ENCODE data around the gene AMACR. TPM values are rescaled to one million over a fixed set of nuclear protein-coding genes. Genes with fewer than 3 reads are reported as not detected.

Gene AMACR
- total and polyA plus RNA-seq, 2 experiments from 2014 or later, result 68.6 to 92.4 TPM

- WGBS (ENCODE audit: low lambda C conversion rate, missing lambda C conversion rate), result 82% methylated on average over 4 of the region's 4 CpGs
These were observed 43.6 kb upstream of the AMACR start for GRCh38 chr5:34051374-34051980.

DNA sequence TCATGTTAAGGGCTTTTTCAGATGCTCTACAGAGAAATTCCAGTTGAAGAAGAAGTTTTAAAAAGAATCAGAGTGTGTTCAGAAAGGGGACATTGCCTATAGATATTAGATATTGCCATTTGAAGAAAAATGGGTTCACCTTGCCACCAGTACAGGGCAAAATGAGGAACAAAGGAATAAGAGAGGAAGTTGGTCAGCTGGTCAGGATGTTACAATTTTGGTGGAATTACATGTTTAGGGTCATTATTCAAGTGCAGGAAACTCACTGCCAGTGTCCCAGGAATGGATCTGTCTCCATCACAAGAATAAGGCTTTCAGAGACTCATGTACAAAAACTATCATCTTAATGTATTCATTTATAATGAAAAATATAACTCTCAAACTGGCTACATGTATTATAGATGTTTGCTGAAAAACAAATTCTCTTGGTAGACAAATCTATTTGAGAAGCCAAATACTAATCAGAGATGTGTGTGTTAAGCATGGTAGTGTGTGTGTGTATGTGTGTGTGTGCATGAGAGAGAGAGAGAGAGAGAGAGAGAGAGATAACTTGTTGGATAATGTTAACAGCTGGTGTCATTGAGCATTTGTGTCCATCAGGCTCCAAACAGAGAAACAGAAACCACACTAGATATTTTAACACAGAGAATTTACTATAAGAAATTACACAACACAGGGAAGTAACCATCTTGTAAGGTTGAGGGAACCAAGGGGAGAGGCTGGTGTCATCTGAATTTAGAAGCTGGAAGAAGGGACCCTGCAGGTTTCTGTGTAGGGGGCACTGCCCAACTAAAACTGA, 40.1 kb upstream of the AMACR start:
- no peak overlapping the region for H3K4me2 ChIP-seq
- no peak overlapping the region for H3K4me3 ChIP-seq
- H3K4me1 ChIP-seq (ENCODE audit: insufficient read depth), result no peaks in the 10 kb centered on the region
- no peaks in the 10 kb centered on the region for H3K9me3 ChIP-seq (ENCODE audit: low read depth)
- TF ChIP-seq EZH2phosphoT487 (IDR thresholded peaks at IDR 0.05; ENCODE audit: low read depth, severe bottlenecking, unreplicated experiment), result no peak
- no peaks in the 10 kb centered on the region for H3K9me2 ChIP-seq (replicated peaks; ENCODE audit: insufficient read depth)
- H3K36me3 ChIP-seq (replicated peaks; ENCODE audit: insufficient read depth, low read depth), result no peaks in the 10 kb centered on the region
- no peaks in the 10 kb centered on the region for H4K20me1 ChIP-seq (ENCODE audit: insufficient read depth, poor library complexity, severe bottlenecking)
- H3K79me2 ChIP-seq, result no peaks in the 10 kb centered on the region
- H3K27me3 ChIP-seq, result no peaks in the 10 kb centered on the region
- no peak overlapping the region for H2AFZ ChIP-seq
- no peak for DNase-seq (ENCODE audit: low spot score)
- H3K27ac ChIP-seq, result no peak overlapping the region

More at GRCh38 chr5:34051374-34051980, 43.6 kb upstream of the AMACR start:
- Histone ChIP-seq H3K27me3 (no peaks in the 10 kb centered on the region), H3K4me2 (no peak overlapping the region), H3K4me3 (no peak overlapping the region), H4K20me1 (ENCODE audit: insufficient read depth, poor library complexity, severe bottlenecking) (no peaks in the 10 kb centered on the region), H3K79me2 (no peaks in the 10 kb centered on the region), H3K9me2 (replicated peaks; ENCODE audit: insufficient read depth) (no peaks in the 10 kb centered on the region), H2AFZ (no peak overlapping the region), H3K36me3 (replicated peaks; ENCODE audit: insufficient read depth, low read depth) (no peaks in the 10 kb centered on the region), H3K27ac (no peak overlapping the region), H3K9me3 (ENCODE audit: low read depth) (no peaks in the 10 kb centered on the region), H3K4me1 (ENCODE audit: insufficient read depth) (no peaks in the 10 kb centered on the region)
- no peak for DNase-seq (ENCODE audit: low spot score)
- TF ChIP-seq EZH2 (IDR thresholded peaks at IDR 0.05; ENCODE audit: borderline replicate concordance) (no peak), EZH2phosphoT487 (IDR thresholded peaks at IDR 0.05; ENCODE audit: low read depth, severe bottlenecking, unreplicated experiment) (no peak)
- TF ChIP-seq, protein P1, sequence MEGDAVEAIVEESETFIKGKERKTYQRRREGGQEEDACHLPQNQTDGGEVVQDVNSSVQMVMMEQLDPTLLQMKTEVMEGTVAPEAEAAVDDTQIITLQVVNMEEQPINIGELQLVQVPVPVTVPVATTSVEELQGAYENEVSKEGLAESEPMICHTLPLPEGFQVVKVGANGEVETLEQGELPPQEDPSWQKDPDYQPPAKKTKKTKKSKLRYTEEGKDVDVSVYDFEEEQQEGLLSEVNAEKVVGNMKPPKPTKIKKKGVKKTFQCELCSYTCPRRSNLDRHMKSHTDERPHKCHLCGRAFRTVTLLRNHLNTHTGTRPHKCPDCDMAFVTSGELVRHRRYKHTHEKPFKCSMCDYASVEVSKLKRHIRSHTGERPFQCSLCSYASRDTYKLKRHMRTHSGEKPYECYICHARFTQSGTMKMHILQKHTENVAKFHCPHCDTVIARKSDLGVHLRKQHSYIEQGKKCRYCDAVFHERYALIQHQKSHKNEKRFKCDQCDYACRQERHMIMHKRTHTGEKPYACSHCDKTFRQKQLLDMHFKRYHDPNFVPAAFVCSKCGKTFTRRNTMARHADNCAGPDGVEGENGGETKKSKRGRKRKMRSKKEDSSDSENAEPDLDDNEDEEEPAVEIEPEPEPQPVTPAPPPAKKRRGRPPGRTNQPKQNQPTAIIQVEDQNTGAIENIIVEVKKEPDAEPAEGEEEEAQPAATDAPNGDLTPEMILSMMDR (IDR thresholded peaks at IDR 0.05; ENCODE audit: poor library complexity), result no peak

DNA sequence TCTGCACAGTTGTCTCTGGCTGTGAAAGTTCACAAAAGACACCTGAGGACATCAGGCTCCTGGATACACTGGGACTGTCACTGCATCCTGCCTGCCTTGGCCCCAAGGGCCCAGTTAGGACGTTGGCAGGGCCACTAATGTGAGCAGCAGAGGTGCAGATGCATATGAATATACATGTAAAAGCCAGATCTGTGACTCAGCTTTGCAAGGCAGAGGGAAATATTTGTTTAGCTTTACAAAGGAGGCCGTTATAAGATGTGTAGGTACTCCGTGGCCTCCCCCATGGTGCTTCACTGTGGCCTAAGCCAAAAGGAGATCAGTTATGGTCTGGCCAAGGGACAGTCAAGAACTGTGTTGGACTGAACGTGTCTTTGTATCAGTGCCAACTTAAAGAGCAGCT, 39.3 kb upstream of the AMACR start:
- H3K9me3 ChIP-seq (ENCODE audit: low read depth), result no peaks in the 10 kb centered on the region
- no peaks in the 10 kb centered on the region for H3K36me3 ChIP-seq (replicated peaks; ENCODE audit: insufficient read depth, low read depth)
- no peak overlapping the region for H3K4me2 ChIP-seq
- no peaks in the 10 kb centered on the region for H3K9me2 ChIP-seq (replicated peaks; ENCODE audit: insufficient read depth)
- no peak for TF ChIP-seq EZH2phosphoT487 (IDR thresholded peaks at IDR 0.05; ENCODE audit: low read depth, severe bottlenecking, unreplicated experiment)
- no peak for TF ChIP-seq EZH2 (IDR thresholded peaks at IDR 0.05; ENCODE audit: borderline replicate concordance)
- TF ChIP-seq, protein P1 (IDR thresholded peaks at IDR 0.05; ENCODE audit: poor library complexity), result no peak
- H3K4me3 ChIP-seq, result no peak overlapping the region
- no peak overlapping the region for H2AFZ ChIP-seq
- WGBS (ENCODE audit: low lambda C conversion rate, missing lambda C conversion rate), result 77% methylated on average over 4 of the region's 4 CpGs
- no peaks in the 10 kb centered on the region for H3K27me3 ChIP-seq
- DNase-seq (ENCODE audit: low spot score), result no peak
- no peaks in the 10 kb centered on the region for H3K79me2 ChIP-seq
- H4K20me1 ChIP-seq (ENCODE audit: insufficient read depth, poor library complexity, severe bottlenecking), result no peaks in the 10 kb centered on the region
- no peak overlapping the region for H3K27ac ChIP-seq
- no peaks in the 10 kb centered on the region for H3K4me1 ChIP-seq (ENCODE audit: insufficient read depth)

- Histone ChIP-seq H3K4me1 (ENCODE audit: insufficient read depth) (no peaks in the 10 kb centered on the region), H4K20me1 (ENCODE audit: insufficient read depth, poor library complexity, severe bottlenecking) (no peaks in the 10 kb centered on the region), H3K9me2 (replicated peaks; ENCODE audit: insufficient read depth) (no peaks in the 10 kb centered on the region), H3K79me2 (no peaks in the 10 kb centered on the region), H3K4me2 (no peak overlapping the region), H3K36me3 (replicated peaks; ENCODE audit: insufficient read depth, low read depth) (no peaks in the 10 kb centered on the region), H3K9me3 (ENCODE audit: low read depth) (no peaks in the 10 kb centered on the region), H3K27me3 (no peaks in the 10 kb centered on the region), H3K4me3 (no peak overlapping the region), H3K27ac (no peak overlapping the region), H2AFZ (no peak overlapping the region)
- DNase-seq (ENCODE audit: low spot score), result no peak
- TF ChIP-seq EZH2phosphoT487 (IDR thresholded peaks at IDR 0.05; ENCODE audit: low read depth, severe bottlenecking, unreplicated experiment) (no peak), EZH2 (IDR thresholded peaks at IDR 0.05; ENCODE audit: borderline replicate concordance) (no peak)
- TF ChIP-seq, protein P1 (IDR thresholded peaks at IDR 0.05; ENCODE audit: poor library complexity), result no peak
These were observed 38.1 kb upstream of the AMACR start for GRCh38 chr5:34045996-34046395.

Measured in hepatocyte (in vitro differentiated cells).